Ovary (tissue), 9 donors: ENCODE data around the gene DGUOK. TPM values are rescaled to one million over a fixed set of nuclear protein-coding genes. Genes with fewer than 3 reads are reported as not detected.

Experiments
- DNase-seq, 5 donors: peaks; one replicate each; pipeline ENCODE4 v3.0.0-alpha.2; 2019 to 2020
- H3K27ac ChIP-seq, 2 donors: fragments of 200-600 bp; one replicate each; pipeline versions ENCODE4 v1.5.1 to v1.8.0; 2019 to 2022
- H3K27me3 ChIP-seq: fragments of 200-600 bp; one replicate; pipeline ENCODE4 v1.8.0; 2022
- H3K36me3 ChIP-seq: fragments of 200-600 bp; sonication (generic); one replicate; pipeline ENCODE4 v1.5.1; 2019
- H3K4me1 ChIP-seq: one replicate; pipeline ENCODE4 v1.8.1; 2013; ENCODE audit warnings: mild to moderate bottlenecking, moderate library complexity; ENCODE audit not compliant: insufficient read depth
- H3K4me3 ChIP-seq: fragments of 200-600 bp; sonication (generic); one replicate; pipeline ENCODE4 v1.5.1; 2017
- H3K9me3 ChIP-seq, 2 donors: fragments of 200-600 bp in 1 of 2; sonication (generic) in 1 of 2; one replicate each; pipeline versions ENCODE4 v1.5.1 to v1.8.1; 2013 to 2019; ENCODE audit warnings: mild to moderate bottlenecking in 1 of 2, moderate library complexity in 1 of 2
- EP300 ChIP-seq: sonication (generic); formaldehyde crosslinking; IDR thresholded peaks from one replicate; pipeline ENCODE4 v1.6.1; 2017; ENCODE audit warnings: antibody characterized with exemption
- POLR2A ChIP-seq: fragments of 450-650 bp; IDR thresholded peaks from one replicate; pipeline ENCODE4 v1.6.1; 2017; ENCODE audit warnings: antibody characterized with exemption, mild to moderate bottlenecking, moderate library complexity
- WGBS, 3 donors: extraction: QIAGEN DNeasy Blood & Tissue Kit in 1 of 3; methylation state at CpG; one replicate each; pipeline versions ENCODE4 v1.1.5 to v1.1.7; 2013 to 2017; 5-methylcytosine and 5-hydroxymethylcytosine counted together
- intact Hi-C, 4 donors: fragments of 100-400 bp; cut with DNase I; formaldehyde crosslinking; loops; one replicate each; pipeline versions ENCODE4 v1.11.0 to v1.15.1; 2022 to 2023
- polyA plus RNA-seq, 2 donors: library from polyadenylated mRNA; stranded (reverse); fragments of 200-250 nt in 1 of 2; fragments of 350-450 nt in 1 of 2; fragmentation: Illumina TruSeq in 1 of 2; extraction: RNeasy Lipid Tissue Mini Kit (QIAGEN cat#74804) in 1 of 2; gene quantifications; one replicate each; pipeline ENCODE4 v1.2.3, GENCODE V29; 2013 to 2014
- total RNA-seq, 7 donors: library from RNA; depleted of rRNA in 2 of 7; stranded (reverse); fragments of >200 nt in 2 of 7; fragmentation: NEBNext Ultra II Directional in 3 of 7; extraction: Animal tissue kit (Norgen Biotek cat#: 25700) in 3 of 7; gene quantifications; one replicate each; pipeline versions ENCODE4 v1.1.0 to v1.2.4, GENCODE V29; 2016 to 2023
- TF ChIP-seq, protein P1 (sequence below), 3 donors: fragments of 450-650 bp in 2 of 3; fragments of 200-600 bp in 1 of 3; IDR thresholded peaks; one replicate each; pipeline versions ENCODE4 v1.5.1 to v1.8.0; 2016 to 2022; ENCODE audit warnings: antibody characterized with exemption in 3 of 3, mild to moderate bottlenecking in 1 of 3
- donor health status: DM: no; HTN: no; CAD: no; lungs with moderate emphysema.
- donor health status: DM: no; HTN: no; CAD: no.
- donor health status: Bipolar disorder and iron deficiency.
- donor health status: DM: yes; HTN: yes; CAD: no.
- donor health status: DM: no; HTN: no; CAD: no.
- donor health status: DM: yes; HTN: yes; CAD: no.

DGUOK gene
- total and polyA plus RNA-seq, 9 donors = 45.8 to 84.1 (median 57.4) TPM

DNA sequence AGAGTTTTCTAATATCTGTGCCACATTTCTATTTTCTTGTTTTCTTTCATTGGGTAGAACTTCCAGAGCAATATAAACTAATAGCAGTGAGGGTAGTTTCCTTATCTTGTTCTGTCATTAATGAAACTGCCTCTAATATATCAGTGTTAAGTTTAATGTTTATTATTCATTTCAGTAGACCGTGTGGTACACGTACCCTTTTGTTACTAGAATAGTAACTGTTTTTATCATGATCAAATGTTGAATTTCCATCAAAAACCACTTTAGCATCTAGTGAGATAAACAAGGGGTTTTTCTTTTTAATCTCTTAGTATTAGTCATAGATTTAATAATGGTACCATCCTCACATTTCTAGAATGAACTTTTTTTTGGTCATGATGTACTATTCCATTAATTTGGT lies 16.0 kb downstream of the DGUOK start:
- intact Hi-C loops = no loop called here
- TF ChIP-seq, protein P1, sequence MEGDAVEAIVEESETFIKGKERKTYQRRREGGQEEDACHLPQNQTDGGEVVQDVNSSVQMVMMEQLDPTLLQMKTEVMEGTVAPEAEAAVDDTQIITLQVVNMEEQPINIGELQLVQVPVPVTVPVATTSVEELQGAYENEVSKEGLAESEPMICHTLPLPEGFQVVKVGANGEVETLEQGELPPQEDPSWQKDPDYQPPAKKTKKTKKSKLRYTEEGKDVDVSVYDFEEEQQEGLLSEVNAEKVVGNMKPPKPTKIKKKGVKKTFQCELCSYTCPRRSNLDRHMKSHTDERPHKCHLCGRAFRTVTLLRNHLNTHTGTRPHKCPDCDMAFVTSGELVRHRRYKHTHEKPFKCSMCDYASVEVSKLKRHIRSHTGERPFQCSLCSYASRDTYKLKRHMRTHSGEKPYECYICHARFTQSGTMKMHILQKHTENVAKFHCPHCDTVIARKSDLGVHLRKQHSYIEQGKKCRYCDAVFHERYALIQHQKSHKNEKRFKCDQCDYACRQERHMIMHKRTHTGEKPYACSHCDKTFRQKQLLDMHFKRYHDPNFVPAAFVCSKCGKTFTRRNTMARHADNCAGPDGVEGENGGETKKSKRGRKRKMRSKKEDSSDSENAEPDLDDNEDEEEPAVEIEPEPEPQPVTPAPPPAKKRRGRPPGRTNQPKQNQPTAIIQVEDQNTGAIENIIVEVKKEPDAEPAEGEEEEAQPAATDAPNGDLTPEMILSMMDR (IDR thresholded peaks at IDR 0.05) = no peak
- TF ChIP-seq POLR2A (no peak), EP300 (no peak)
- no peak overlapping the region for H3K27ac ChIP-seq
- no peaks in the 10 kb centered on the region for H3K36me3 ChIP-seq
- H3K4me3 ChIP-seq = no peak overlapping the region
- peaks cover 3% of the 10 kb centered on the region for H3K4me1 ChIP-seq
- H3K9me3 ChIP-seq = no peaks in the 10 kb centered on the region
- no peak for DNase-seq
- no peaks in the 10 kb centered on the region for H3K27me3 ChIP-seq
- 66 to 71% (median 67%) methylated on average over 2 of the region's 2 CpGs for WGBS, 3 donors

DNA sequence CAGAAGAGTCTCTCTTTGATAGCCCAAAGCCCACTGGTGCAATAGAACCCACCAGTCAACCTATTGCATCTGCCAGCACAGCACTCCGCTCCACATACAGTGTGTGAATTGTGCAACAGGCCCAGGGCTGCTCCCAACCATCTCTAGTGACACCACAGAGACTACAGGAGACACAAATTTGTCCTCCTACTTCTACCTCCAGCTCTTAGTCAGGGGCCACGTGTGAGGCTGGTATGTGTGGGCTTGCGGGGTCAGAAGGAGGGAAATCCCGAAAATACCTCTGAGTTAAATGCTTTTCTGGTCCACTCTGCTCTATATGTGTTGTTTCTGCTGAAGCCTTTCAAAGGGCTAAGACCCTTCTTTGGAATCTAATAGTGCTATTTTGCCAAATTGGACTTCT lies 18.0 kb downstream of the DGUOK start:
- Histone ChIP-seq H3K27me3 (no peaks in the 10 kb centered on the region), H3K4me1 (peaks cover 3% of the 10 kb centered on the region), H3K9me3 (no peaks in the 10 kb centered on the region), H3K27ac (no peak overlapping the region), H3K36me3 (no peaks in the 10 kb centered on the region), H3K4me3 (no peak overlapping the region)
- TF ChIP-seq POLR2A = no peak
- no peak for TF ChIP-seq EP300
- TF ChIP-seq, protein P1 (IDR thresholded peaks at IDR 0.05) = no peak
- no peak for DNase-seq
- 91 to 96% (median 95%) methylated on average over 4 of the region's 4 CpGs for WGBS, 3 donors
- intact Hi-C loops = no loop called here

DNA sequence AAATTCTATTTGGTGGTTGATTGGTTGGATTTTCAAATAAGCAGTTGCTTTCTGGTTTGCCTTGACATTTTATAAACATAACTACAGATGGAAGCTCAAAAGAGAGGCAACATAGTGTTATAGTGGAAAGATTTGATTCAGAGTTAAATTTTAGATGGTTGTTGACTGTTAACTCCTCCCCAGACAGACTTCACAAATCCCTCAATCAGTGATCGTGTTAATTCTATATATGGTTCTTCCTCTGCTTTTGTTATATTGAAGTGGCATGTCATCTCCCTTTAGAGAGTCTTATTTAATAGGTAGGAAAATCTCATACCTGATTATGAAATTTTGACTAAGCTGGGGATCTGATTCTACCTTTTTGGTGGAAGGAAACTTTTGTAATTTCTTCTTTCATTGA lies 19.5 kb downstream of the DGUOK start:
- H3K4me1 ChIP-seq = no peaks in the 10 kb centered on the region
- intact Hi-C loops = no loop called here
- H3K27me3 ChIP-seq = no peaks in the 10 kb centered on the region
- H3K27ac ChIP-seq = no peak overlapping the region
- H3K36me3 ChIP-seq = no peaks in the 10 kb centered on the region
- no peaks in the 10 kb centered on the region for H3K9me3 ChIP-seq
- WGBS, 3 donors = 72 to 84% (median 74%) methylated on average over 1 of the region's 1 CpG
- TF ChIP-seq POLR2A (no peak), EP300 (no peak)
- TF ChIP-seq, protein P1 (IDR thresholded peaks at IDR 0.05) = no peak
- no peak for DNase-seq
- no peak overlapping the region for H3K4me3 ChIP-seq

DNA sequence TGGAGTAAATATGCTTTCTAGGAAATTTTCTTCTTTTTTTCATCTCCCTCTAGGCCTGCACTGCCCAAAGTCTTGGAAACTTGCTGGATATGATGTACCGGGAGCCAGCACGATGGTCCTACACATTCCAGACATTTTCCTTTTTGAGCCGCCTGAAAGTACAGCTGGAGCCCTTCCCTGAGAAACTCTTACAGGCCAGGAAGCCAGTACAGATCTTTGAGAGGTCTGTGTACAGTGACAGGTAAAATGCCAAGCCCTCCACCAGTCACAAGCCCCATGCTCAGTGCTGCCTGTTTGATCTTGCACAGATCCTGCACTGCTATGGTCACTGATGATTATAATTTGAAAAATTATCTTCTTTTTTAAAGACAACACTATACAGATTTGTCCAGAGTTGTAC lies 20.0 kb downstream of the DGUOK start:
- TF ChIP-seq EP300 (no peak), POLR2A (no peak)
- TF ChIP-seq, protein P1 (IDR thresholded peaks at IDR 0.05) = no peak
- Histone ChIP-seq H3K9me3 (no peaks in the 10 kb centered on the region), H3K27ac (no peak overlapping the region), H3K4me1 (no peaks in the 10 kb centered on the region), H3K36me3 (no peaks in the 10 kb centered on the region), H3K27me3 (no peaks in the 10 kb centered on the region), H3K4me3 (no peak overlapping the region)
- WGBS, 3 donors = 56 to 69% (median 61%) methylated on average over 3 of the region's 3 CpGs
- intact Hi-C loops = no loop called here
- no peak for DNase-seq
